GM21723 (cell line): ENCODE data around the gene ACER3.
"Not testable (repeated sequence)": the region's sequence is repeated elsewhere in the genome, so short reads cannot be mapped to it uniquely, and the experiment has no call there.

Source experiments
- ATAC-seq: cut with Tn5 transposase; IDR thresholded peaks from one replicate; pipeline ENCODE4 v1.9.1; 2021; ENCODE audit warnings: mild to moderate bottlenecking, moderate library complexity; ENCODE audit not compliant: unreplicated experiment

Gene ACER3

DNA sequence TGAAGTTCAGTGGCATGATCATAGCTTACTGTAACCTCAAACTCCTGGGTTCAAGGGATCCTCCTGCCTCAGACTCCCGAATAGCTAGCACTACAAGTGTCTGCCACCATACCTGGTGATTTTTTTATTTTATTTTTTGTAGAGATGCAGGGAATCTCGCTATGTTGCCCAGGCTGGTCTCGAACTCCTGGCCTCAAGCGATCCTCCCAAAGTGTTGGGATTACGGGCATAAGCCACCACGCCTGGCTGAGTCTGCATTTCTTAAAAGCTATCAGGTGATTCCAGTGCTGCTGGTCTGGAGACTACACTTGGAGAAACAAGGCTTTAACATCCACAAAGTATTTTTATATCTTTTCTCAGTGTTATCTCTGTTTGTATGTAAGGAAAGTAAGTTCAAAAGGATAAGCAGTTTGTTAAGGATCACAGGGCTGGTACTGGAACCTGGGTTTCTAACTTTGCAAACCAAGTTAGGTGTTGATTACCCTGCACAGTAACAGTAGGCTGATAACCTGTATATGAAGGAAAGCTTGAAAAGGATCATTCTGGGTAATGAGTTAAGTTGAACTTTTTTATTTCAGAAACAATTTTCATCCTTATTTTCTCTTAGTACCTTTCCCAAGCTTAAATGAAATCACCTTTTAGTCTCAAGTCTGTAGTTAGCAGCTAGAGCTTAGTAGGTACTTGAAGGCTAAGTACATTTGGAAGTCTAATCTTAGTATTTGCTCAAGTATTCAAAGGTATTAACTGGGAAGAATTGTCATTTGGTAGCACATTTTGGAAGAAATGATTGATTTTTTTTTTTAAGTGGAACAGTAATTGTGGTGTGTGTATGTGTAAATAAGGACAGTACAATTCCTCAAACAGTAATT, 12.5 kb downstream of the ACER3 start:
- ATAC-seq = no peak

DNA sequence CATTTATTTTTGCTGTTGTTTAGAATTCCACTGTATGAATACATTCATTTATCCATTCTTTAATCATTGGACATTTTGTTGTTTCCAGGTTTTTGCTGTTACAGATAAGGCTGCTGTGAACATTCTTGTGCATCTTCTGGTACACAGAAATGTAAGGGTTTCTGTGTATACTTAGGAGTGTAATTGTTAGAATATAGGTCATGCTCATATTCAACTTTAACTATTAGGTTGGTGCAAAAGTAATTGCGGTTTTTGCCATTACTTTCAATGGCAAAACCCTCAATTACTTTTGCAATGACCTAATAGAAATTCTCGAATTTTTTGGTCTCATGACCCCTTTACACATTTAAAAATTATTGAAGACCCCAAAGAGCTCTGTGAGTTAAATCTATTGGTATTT, 17.3 kb downstream of the ACER3 start:
- ATAC-seq = no peak

DNA sequence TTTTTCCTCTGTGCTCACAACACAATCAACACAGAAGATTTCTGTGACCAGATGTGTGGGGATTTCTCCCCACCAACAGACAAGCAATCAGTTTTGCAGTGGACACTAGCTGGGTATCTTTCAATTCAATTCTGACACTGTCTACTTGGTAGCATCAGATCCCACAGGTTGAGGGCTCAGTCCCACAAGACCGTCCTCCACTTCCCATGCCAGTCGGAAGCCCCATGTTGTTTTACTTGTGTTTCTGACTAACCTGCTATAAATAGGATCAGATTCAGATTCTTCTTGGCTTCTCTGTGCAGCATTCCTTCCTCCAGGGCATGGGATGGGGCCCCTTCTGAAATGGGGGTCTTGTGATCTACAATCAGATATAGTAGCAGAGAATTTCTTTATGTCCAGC, 19.6 kb downstream of the ACER3 start:
- no peak for ATAC-seq

DNA sequence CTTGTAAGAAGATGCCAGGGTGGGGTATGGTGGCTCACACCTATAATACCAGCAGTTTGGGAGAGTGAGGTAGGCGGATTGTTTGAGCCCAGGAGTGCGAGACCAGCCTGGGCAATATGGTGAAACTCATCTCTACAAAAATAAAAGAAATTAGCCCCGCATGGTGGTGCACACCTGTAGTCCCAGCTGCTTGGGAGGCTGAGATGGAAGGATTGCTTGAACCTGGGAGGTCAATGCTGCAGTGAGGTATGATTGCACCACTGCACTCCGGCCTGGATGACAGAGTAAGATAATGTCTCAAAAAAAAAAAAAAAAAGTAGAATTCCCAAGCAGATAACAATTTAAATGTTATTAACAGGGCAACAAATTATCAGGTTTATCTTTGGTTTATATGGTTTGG, 20.2 kb downstream of the ACER3 start:
- no peak for ATAC-seq

DNA sequence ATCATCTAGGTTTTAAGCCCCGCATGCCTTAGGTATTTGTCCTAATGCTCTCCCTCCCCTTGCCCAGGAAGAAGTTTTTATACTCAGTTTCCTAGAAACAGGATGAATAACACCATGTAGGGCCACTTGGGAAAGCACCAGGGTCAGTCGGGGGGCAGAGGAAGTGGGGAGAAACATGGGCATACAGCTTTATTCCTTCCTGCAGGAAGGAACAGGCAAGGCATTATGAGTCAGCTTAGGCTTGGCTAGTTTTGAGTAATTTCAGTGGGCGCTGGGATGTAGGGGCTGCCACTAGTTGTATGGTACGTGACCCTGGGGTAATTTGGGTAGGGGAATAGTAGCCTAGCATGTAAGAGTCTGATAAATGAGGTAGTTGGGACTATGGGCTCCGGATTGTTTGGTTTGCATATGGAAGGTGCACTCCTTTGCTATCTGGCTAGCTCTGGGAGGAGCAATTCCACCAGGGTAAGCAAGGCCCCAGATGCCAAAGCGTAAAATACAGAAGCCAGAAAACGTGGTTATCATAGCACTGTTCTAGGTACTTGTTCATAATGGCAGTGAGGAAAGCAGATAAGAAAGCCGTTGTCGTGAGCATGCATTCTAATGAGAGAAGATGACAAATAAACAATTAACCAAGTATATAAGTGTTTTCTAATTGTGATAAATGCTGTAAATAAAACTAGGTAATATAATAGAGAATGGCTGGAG, 24.8 kb downstream of the ACER3 start:
- no peak for ATAC-seq

DNA sequence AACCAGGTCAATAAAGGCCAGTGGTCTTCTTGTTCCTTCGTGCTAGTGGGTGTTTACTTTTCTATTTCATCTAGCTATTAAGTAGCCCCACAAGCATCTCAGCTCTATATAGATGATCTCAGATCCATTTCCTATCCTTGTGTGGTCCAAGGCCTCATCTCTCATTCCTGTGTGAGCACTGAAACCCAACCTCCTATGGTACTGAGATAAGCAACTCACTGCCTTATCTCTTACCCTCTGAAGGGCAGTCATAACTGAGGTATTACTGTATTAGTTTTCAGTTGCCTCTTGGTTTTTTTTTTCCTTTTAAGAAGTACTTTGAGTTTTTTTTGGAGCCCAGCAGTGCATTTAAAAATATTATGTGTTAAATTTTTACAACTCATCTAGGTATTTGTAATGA, 28.3 kb downstream of the ACER3 start:
- ATAC-seq = no peak

DNA sequence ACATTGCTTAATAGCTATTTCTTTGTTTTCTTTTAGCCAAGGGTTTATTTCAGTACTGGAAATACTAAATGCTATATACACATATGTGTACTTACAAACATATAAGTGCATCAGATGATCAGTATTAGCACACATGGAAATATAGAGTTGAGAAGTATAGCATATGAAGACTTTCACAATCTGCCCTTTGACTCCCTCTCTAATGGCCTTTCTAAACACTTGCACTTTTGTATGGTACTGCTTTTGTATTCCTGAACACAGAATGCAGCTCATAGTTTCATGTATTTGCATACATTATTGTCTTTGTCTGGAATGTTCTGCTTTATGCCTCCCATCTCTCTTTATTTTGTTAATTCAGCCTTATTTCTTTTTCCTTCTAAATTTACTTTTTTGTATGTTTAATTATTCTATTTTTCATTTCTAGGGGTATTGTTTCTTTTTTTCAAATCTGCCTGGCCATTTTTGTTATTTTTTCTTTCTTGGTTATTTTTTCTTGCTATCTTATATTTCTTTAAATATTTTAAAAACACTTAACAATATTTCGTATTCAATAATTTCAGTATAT, 28.8 kb downstream of the ACER3 start:
- no peak for ATAC-seq

DNA sequence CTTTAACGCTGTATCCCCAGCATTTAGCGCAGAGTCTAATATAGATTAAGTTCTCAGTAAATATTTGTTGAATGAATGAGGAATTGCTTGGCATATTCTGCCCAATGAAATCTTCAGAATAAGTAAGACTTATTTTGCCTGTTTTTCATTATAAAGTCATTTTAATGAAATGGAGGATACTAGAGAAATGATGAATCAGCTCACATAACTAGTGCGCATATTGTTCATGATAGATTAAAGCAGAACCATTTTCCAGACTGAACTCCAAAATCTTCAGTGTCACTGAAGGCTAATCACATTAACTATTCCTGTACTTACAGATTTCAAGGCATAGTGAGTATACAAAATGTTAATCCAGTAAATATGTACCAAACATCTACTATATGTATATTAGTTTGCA, 29.6 kb downstream of the ACER3 start:
- ATAC-seq = no peak

DNA sequence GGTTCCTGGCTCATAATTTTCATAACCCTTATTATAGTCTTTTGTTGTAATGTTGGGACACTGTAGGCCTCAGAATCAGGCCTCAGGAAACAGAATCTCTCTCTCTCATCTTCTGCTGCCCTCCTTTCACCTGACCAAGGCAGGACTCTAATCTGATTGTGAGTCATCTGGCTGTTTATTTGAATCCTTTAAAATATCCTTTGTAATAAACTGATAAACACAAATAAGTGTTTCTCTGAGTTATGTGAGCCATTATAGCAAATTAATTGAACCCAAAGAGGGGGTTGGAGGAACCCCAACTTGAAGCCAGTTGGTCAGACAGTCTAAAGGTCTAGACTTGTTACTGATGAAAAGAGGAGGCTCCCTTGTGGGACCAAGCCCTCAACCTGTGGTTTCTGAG, 30.6 kb downstream of the ACER3 start:
- ATAC-seq = no peak

DNA sequence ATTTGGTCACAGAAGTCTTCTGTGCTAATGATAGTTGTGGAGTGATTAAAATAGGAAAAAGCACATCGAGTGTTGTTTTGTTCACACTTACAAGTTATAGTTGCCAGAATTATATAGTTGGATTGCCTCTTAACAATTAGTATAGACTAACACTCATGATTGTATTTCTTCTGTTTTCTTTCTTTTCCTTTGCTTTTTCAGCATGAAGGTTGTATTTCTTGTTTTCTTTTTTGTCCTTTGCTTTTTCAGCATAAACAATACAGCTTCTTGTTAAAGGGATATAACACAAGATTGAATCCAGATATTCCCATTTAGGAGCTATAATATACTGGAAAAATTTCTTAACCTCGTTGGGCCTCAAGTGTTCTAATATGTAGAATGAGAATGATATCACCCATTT, 31.1 kb downstream of the ACER3 start:
- ATAC-seq = no peak

DNA sequence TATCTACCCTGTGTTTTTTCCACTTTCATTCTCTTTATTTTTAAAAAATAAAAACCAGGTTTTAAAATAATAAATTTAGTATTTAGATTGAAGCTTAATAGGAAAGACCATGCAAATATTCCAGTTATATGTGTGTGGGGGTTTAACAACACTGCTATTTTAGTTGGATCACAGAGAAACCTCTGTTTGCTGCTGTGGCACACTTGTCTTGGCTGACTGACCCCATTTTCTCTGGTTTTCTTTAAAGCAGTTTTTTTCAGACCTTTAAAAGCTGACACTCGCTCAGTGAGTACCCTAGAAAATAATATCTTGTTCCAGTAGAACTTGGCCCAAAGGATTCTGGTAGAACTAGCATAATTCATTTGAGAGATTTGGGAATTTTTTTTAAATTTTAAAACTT, 31.6 kb downstream of the ACER3 start:
- no peak for ATAC-seq

DNA sequence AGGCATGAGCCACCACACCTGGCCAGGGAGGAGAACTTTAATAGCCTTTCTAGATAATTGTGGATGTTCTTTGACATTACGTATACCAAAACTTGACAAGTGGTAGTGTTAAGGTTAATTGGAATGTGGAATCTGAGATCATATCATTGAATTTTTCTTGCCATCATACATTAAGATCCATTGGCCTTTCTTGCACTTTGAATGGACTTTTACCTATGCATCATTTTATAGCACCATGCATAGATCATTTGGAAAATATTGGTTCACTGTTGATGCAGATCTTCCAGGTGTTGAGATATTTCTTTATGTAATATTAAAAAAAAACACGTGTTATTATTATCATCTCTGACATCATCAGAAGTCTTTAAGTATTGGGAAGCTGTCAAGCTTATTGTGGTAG, 36.5 kb downstream of the ACER3 start:
- ATAC-seq = no peak

DNA sequence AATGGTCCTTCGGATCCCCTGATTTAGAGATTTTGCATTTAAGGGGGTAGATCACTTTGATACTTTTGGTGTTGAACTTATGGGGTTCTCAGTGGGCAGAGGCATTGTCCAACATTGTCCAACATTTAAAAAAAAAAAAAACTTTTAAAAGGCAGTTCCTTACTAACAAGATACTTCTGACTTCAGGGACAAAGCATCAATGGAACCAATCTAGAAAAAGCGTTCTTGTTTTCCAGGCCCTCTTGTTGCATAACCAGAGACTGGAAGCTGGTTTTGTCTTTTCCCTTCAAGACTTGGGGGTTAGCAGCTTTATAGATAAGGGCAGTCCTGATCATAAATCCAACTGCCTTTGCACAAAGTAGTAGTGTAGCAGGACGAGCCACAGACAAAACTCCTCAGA, 40.4 kb downstream of the ACER3 start:
- no peak for ATAC-seq

DNA sequence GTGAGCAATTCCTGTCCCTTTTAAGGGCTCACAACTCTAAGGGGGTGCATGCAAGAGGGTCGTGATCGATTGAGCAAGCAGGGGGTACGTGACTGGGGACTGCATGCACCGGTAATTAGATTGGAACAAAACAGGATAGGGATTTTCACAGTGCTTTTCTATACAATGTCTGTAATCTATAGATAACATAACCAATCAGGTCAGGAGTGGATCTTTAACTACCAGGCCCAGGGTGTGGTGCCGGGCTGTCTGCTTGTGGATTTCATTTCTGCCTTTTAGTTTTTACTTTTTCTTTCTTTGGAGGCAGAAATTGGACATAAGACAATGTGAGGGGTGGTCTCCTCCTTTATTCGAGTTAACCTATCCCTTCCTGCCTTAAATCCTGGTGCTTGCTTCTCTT, 40.9 kb downstream of the ACER3 start:
- ATAC-seq = not testable (repeated sequence)

DNA sequence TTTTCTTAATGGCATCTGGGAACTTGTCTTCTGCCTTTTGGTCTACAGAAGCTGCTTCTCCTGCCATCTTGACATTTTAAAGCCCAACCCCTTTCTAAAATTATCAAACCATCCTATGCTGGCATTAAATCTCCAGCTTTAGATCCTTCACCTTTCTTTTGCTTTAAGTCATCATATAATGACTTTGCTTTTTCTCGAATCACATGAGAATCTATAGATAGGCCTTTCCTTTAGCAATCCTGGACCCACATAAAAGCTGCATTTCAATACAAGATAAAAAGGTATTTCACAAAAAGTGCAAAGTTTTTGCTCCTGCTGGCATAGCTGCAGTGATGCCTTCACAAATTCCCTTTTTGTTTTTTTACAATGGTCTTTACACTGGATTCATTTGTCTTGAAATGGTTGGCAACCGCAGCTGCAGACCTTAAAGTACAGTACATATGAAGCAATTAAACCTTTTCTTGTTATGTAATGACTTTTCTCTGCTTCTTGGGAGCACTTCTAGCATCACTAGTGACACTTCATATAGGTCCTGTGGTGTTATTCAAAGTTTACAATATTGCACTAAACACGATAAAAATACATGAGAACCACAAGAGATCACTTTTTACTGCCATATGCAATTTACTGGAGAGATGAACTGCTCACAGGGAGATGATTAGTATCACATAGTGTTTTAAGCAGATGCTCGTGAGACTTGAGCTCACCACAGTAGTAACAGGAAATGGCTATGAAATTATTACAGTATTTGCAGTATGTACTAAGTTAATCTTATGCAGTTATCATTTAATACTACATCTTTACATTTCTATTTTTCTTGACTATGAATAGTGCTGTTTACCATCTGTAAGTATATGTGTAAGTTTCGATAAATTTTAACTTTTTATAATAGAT, 41.6 kb downstream of the ACER3 start:
- ATAC-seq = no peak

DNA sequence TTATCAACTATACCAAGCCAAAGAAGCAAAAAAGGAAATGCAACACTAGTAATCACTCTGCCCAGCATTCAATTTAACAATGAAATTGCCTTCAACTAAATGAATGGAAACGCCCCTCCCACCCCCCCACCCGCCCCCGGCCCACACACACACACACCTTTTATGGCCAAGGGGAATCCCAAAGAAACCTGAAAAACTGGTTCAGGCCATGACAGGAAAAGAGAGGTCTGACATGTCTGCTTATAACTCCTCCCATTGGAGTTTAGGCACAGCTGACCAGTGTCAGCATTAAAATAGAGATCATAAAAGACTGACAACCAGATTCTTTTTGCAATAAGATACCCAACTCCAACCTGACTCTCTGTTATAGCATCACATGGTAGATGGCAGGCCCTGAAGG, 42.6 kb downstream of the ACER3 start:
- no peak for ATAC-seq

DNA sequence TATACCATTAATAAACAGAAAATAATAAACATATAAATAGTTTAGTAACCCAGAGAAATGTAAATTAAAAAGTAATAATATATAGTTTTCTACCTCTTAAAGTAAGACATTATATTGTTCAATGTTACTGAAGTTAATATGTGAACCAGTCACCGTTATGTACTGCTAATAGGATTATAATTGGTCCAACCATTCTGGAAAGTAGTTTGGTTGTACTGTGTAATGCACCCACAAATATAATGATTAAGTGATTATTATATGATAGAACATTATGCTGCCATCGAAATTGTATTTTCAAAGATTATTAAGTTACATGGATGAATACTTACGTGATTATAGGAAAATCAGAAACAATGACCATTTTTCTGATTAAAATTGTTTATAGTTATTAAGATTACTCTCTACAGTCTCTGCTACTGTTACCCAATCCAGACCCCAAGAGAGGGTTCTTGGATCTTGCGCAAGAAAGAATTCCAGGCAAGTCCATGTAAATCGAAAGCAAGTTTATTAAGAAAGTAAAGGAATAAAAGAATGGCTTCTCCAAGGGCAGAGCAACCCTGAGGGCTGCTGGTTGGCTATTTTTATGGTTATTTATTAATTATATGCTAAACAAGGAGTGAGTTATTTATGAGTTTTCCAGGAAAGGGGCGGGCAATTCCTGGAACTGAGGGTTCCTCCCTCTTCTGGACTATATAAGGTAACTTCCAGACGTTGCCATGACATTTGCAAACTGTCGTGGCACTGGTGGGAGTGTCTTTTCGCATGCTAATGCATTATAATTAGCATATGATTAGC, 50.1 kb downstream of the ACER3 start:
- ATAC-seq = no peak

DNA sequence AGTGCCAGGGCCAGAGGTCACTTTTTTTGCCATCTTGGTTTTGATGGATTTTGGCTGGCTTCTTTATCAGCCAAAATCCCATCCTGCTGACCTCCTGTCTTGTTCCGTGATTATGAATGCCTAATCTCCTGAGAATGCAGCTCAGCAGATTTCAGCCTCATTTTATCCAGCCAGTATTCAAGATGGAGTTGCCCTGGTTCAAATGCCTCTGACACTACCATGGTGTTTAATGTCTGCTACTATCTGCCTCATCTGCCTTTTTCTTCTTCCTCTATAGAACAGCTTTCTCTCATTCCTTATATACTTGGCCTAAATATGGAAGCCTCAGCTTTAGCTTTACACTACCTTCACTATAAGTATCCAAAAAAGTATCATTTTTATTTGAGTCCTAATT, 50.7 kb downstream of the ACER3 start:
- no peak for ATAC-seq

DNA sequence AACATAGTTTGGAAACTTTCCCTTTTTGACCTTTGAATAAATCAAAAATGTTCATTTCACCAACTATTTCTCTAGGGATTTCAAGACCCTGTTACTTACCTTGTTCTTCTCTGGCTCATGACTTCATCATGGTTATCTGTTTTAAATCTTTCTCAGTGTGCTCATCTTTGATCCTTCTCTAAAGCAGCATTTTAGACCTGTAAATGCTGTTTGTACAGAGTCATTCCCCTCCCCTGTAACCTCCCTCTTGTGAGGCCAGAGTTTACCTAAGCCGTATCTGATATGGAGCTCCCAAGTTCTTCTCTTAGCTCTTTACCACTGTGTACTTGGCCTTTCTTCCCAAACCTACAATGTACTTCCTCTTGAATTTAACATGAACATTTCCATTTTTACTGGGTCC, 56.0 kb downstream of the ACER3 start:
- ATAC-seq = no peak

DNA sequence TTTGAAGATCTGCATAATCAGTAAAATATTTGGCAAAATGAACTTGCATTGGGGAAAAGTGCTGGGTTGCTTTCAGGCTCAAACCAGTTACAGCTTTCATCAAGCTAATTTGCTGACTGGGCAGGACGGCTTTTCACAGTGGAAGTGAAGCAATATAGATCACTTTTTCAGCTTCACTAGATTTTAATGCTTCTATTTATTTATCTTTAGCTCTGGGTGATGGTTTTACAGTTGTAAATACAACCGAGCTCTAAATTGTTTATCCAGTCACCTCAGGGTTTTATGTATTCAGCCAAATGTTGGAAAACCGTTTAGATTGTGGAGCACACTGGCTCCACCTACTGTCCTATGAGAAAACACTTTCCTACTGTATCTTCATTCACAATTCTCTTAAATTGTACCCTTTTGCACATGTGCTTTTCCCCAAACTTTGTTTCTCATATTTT, 58.2 kb downstream of the ACER3 start:
- ATAC-seq = no peak
